Common myeloid progenitor, CD34-positive (primary cell): ENCODE measurements around the gene NCAPH2.

Experiments
- CTCF ChIA-PET: fragments of 350-600 bp; sonication (Branson Sonifier 250); formaldehyde crosslinking; loops from one replicate; lab custom pipeline; 2021; ENCODE audit warnings: antibody characterized with exemption; lab: Charles Lee
- POLR2A ChIA-PET: fragments of 350-600 bp; sonication (Branson Sonifier 250); formaldehyde crosslinking; loops from one replicate; lab custom pipeline; 2021; ENCODE audit warnings: antibody characterized with exemption; lab: Charles Lee
- DNase-seq, 3 donors: peaks; one replicate each; pipeline versions ENCODE4 v3.0.0 to v3.0.0-alpha.2; 2013
- H3K27ac ChIP-seq, 2 experiments: 1 replicate in 1 of 2; 2 replicates in 1 of 2; pipeline ENCODE4 v1.7.0; 2013; ENCODE audit warnings: inconsistent platforms in 2 of 2, low read length in 2 of 2, mild to moderate bottlenecking in 2 of 2, low read depth in 1 of 2, moderate library complexity in 1 of 2; ENCODE audit not compliant: severe bottlenecking in 2 of 2, insufficient read depth in 1 of 2, poor library complexity in 1 of 2
- H3K27me3 ChIP-seq, 5 experiments: replicated peaks in 2 of 5; 1 replicate in 3 of 5; 2 replicates in 2 of 5; pipeline versions ENCODE4 v1.6.1 to v1.7.0; 2013; ENCODE audit warnings: low read length in 4 of 5, mild to moderate bottlenecking in 2 of 5, moderate library complexity in 2 of 5, inconsistent platforms in 1 of 5; ENCODE audit not compliant: insufficient read depth in 5 of 5, control insufficient read depth in 4 of 5
- H3K36me3 ChIP-seq, 4 experiments: 1 replicate in 2 of 4; 2 replicates in 2 of 4; pipeline versions ENCODE4 v1.6.1 to v1.7.0; 2013; ENCODE audit warnings: low read length in 3 of 4, control low read depth in 1 of 4, mild to moderate bottlenecking in 1 of 4; ENCODE audit not compliant: control insufficient read depth in 4 of 4, insufficient read depth in 4 of 4
- H3K4me1 ChIP-seq, 4 experiments: 1 replicate in 3 of 4; 2 replicates in 1 of 4; pipeline versions ENCODE4 v1.6.1 to v1.7.1; 2013; ENCODE audit warnings: low read length in 3 of 4, mild to moderate bottlenecking in 3 of 4, control low read depth in 1 of 4, inconsistent platforms in 1 of 4, moderate library complexity in 1 of 4; ENCODE audit not compliant: control insufficient read depth in 4 of 4, insufficient read depth in 4 of 4; ENCODE audit errors: control extremely low read depth in 1 of 4
- H3K4me3 ChIP-seq, 7 experiments: 1 replicate in 4 of 7; 2 replicates in 3 of 7; pipeline versions ENCODE4 v1.5.1 to v1.7.0; 2013; ENCODE audit warnings: mild to moderate bottlenecking in 7 of 7, low read length in 6 of 7, moderate library complexity in 6 of 7, inconsistent platforms in 2 of 7, low read depth in 2 of 7, control low read depth in 1 of 7; ENCODE audit not compliant: insufficient read depth in 4 of 7, control insufficient read depth in 1 of 7; ENCODE audit errors: extremely low read depth in 1 of 7
- H3K9me3 ChIP-seq, 5 experiments: 1 replicate in 4 of 5; 2 replicates in 1 of 5; pipeline versions ENCODE4 v1.6.1 to v1.7.1; 2013; ENCODE audit warnings: low read length in 4 of 5, mild to moderate bottlenecking in 2 of 5, inconsistent platforms in 1 of 5, low read depth in 1 of 5, moderate library complexity in 1 of 5; ENCODE audit not compliant: control insufficient read depth in 4 of 5, insufficient read depth in 2 of 5; ENCODE audit errors: control extremely low read depth in 1 of 5
- WGBS: methylation state at CpG from one replicate; pipeline ENCODE4 v1.1.5; 2013; ENCODE audit not compliant: insufficient coverage; 5-methylcytosine and 5-hydroxymethylcytosine counted together

Gene NCAPH2

DNA sequence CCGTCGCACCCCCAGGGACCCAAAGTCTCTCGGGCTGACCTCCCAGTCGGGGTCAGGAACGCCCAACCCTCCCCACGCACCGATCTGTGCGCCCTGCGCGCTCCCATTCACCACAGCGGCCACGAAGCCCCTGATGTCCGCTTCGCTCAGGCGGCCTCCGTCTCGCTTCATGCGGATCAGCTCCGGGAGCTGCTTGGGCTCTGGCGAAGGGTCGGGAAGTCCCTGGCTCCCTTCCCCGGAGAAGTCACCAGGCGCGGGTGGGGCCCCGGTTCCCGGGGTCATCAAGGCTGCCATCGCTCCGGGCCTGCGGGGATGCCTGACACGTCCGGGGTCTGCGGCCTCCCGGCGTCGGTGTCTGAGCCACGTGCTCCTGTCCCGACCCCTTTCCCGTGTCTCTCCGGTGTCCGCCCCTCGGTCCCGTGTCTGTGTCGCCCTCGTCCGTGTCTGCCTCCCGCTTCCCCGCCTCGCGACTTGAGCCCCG, 21.4 kb downstream of the NCAPH2 start:
- ChIA-PET CTCF (interaction anchor here (0.5 to 5.6 kb wide), 5 partner anchors 10 to 87 kb away, joined by 3 to 53 read pairs (median 5); no protein-coding TSS in a partner anchor), POLR2A (interaction anchor here (0.6 kb wide), 1 partner anchor 16 kb away, joined by 4 read pairs; no protein-coding TSS in a partner anchor)
- Histone ChIP-seq H3K27me3 (peaks cover 0 to 41% (median 3%) of the 10 kb centered on the region in 5 experiments), H3K9me3 (no peaks in the 10 kb centered on the region), H3K4me3 (peak overlapping the region in 5 of 7 experiments; percentile 25 to 86 (median 67)), H3K27ac (no peak overlapping the region), H3K36me3 (peaks cover 0 to under 1% (median 0%) of the 10 kb centered on the region in 4 experiments), H3K4me1 (peaks cover 2 to 79% (median 63%) of the 10 kb centered on the region in 4 experiments)
- 40% methylated on average over 49 of the region's 50 CpGs for WGBS
- DNase-seq: no peak

DNA sequence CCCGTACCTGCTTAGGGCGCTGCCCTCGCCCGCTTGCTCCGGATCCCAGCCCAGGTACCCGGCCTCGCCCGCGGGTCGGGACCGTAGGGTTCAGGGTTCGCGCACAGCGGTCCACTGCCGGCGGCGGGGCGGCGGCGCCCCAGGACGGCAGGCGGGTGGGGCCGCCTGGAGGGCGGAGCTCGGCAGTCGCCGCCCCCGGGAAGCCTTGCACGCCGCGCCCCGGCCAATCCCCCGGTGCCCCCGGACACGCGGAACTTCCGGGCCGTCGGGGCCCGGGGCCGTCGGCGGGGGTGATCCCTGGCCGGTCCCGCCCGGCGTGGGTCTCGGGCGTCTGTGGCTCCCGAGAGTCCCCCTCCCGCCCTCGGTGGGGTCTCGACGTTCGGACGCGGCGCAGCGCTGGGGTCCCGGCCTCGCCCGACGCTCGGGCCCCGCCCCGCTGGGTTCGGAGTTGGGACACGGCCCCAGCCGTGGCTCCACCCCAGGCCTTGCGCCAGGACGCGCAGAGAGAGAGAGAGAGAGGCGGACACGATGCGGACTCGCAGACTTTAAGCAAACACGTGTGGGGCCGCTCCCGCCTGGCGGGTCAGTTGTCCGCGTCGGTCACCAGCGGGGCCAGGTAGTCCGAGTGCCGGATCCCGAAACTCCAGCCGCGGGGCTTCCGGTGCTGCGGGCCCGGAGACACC, 22.0 kb downstream of the NCAPH2 start, which contains the start of gene TYMP:
TSS of gene TYMP (minus strand) at position 116 of the 683 bp plus-strand sequence. CDS start 303 bp downstream, outside the sequence.
- H3K9me3 ChIP-seq: no peaks in the 10 kb centered on the region

DNA sequence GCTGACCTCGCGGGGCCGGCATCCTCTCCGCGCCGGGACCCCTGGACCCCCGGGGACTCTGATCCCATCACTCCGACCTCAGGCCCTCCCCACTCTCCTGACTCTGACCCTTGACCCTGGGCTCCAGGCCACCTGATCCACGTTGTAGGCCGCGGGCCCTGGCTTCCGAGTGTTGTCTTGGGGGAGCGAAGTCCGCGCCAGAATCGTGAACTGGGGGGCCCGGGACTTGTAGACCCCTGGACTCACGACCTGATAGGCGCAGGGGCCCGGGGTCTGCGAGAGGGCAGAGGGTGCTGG, 22.5 kb downstream of the NCAPH2 start:
- Histone ChIP-seq H3K4me3 (peak overlapping the region; percentile 32 to 86 (median 66)), H3K27me3 (peaks cover 0 to 41% (median 3%) of the 10 kb centered on the region in 5 experiments), H3K36me3 (no peaks in the 10 kb centered on the region), H3K9me3 (no peaks in the 10 kb centered on the region), H3K27ac (no peak overlapping the region), H3K4me1 (peaks cover 0 to 73% (median 57%) of the 10 kb centered on the region in 4 experiments)
- POLR2A ChIA-PET: interaction anchor here (0.7 kb wide), 1 partner anchor 20 kb away, joined by 3 read pairs; no protein-coding TSS in a partner anchor
- DNase-seq: peak in 1 of 3 donors; percentile 48
- CTCF ChIA-PET: no interaction called here
- WGBS: 4% methylated on average over 16 of the region's 21 CpGs

More for the DNA sequence above, 22.0 kb downstream of the NCAPH2 start, which contains the start of gene TYMP:
- under 1% methylated on average over 80 of the region's 92 CpGs for WGBS
- Histone ChIP-seq H3K27ac (no peak within 1 kb of the TSS), H3K36me3 (no peaks in the 10 kb centered on the region), H3K4me1 (peaks cover 0 to 76% (median 59%) of the 10 kb centered on the region in 4 experiments), H3K4me3 (peak within 1 kb of the TSS; percentile 37 to 86 (median 66)), H3K27me3 (peaks cover 0 to 41% (median 3%) of the 10 kb centered on the region in 5 experiments)
- CTCF ChIA-PET: interaction anchor here (0.5 to 5.6 kb wide), 3 partner anchors 9 to 86 kb away, joined by 3 to 53 read pairs (median 3); no protein-coding TSS in a partner anchor
- POLR2A ChIA-PET: interaction anchor here (0.7 kb wide), 1 partner anchor 20 kb away, joined by 3 read pairs; no protein-coding TSS in a partner anchor
- peak; percentile 29 to 62 (median 56) for DNase-seq

DNA sequence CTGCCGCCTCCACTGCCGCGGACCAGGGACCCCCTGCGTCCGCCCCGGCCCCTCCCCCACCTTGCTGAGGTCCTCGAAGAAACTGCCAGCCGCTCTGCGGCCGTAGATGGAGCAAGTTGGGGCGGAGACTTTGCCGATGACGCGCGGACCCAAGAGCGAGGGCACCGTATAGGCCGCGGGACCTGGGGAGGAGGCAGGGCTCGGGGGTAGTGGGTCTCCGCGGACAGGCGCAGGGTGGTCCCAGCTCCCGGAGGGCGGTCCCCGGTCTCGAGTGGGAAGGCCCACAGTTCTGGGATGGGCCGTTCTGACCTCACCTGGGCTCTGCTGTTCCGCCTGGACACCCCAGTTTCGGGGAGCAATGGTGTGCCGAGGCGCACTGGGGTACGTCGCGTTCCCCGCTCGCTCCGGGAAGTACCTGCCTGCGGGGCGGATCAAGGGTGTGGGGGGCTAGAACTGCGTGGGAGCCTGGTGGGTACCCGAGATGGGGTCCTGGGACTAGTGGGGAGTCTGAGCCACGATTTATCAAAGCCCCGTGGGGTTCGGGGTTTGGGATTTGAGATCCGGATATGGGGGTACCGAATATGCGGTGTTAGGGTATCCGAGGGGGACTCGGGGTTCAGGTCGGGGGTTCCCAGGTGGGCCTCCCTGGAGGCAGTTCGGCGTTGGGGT, 23.0 kb downstream of the NCAPH2 start:
- Histone ChIP-seq H3K27ac (peak overlapping the region in 1 of 2 experiments; percentile 83), H3K27me3 (peaks cover 0 to 41% (median 3%) of the 10 kb centered on the region in 5 experiments), H3K36me3 (no peaks in the 10 kb centered on the region), H3K4me3 (peak overlapping the region; percentile 37 to 86 (median 66)), H3K9me3 (no peaks in the 10 kb centered on the region), H3K4me1 (peaks cover 0 to 71% (median 57%) of the 10 kb centered on the region in 4 experiments)
- under 1% methylated on average over 45 of the region's 53 CpGs for WGBS
- peak; percentile 71 to 87 (median 84) for DNase-seq
- POLR2A ChIA-PET: no interaction called here
- CTCF ChIA-PET: no interaction called here

DNA sequence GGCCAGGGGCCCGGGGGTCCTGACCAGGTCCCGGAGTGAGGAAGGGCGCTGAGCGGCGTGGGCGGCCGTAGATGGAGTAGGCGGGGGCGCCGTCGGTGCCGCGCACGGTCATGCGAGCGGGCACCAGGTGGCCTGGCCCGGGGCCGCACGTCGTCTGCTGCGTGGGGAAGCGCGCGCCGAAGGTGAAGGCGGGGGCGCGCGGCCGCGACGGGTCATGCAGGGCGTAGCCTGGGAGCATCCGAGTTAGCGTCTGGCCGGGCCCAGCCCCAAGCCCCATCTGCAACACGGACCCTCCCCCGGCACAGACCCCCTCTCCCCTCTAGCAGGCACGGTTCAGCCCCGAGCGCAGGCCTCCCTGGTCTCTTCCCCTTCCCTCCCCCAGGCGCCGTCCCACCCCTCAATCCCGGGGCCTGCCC, 23.5 kb downstream of the NCAPH2 start:
- H3K36me3 ChIP-seq: no peaks in the 10 kb centered on the region
- peaks cover 0 to 66% (median 53%) of the 10 kb centered on the region in 4 experiments for H3K4me1 ChIP-seq
- H3K4me3 ChIP-seq: peak overlapping the region; percentile 37 to 86 (median 66)
- ChIA-PET POLR2A (interaction anchor here (0.5 to 0.9 kb wide), 2 partner anchors 17 to 504 kb away, joined by 3 to 4 read pairs; no protein-coding TSS in a partner anchor), CTCF (no interaction called here)
- H3K9me3 ChIP-seq: no peaks in the 10 kb centered on the region
- peaks cover 0 to 41% (median 3%) of the 10 kb centered on the region in 5 experiments for H3K27me3 ChIP-seq
- 0% methylated on average over 34 of the region's 44 CpGs for WGBS
- H3K27ac ChIP-seq: peak overlapping the region in 1 of 2 experiments; percentile 83
- peak; percentile 32 to 74 (median 73) for DNase-seq

DNA sequence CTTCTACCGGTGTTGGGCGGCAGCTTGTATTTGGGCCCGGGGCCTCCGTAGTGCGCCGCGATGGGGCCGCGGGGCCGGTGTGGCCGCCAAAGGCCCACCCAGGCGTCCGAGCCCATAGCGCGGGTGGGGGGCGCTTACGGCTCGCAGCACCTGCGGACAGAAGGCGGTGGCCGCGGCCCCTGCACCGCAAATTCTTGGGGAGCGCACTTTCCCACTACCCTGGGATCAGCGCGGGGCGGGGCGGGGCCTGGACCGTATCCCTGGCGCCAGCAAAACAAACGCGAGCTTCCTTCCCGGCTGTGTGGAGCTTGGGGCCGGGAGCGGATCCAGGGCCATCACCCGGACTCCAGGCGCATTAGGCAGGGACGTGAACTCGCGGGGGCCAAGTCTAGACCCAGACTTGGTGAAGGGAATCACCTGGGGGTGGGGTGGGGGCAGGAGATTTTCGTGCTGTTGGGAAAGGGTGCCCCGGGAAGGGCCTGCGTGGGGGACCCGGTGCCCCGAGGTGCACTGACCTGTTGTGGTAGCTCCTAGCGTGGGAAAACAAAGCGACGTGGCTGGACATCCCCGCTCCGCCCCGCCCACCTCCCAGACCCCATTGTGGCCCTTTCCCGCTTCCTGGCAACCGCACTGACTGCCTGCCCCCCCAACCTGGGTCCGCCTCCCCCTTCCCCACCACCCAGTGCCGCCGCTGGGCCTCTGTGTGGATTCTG, 24.1 kb downstream of the NCAPH2 start:
- under 1% methylated on average over 41 of the region's 56 CpGs for WGBS
- Histone ChIP-seq H3K36me3 (no peaks in the 10 kb centered on the region), H3K27ac (no peak overlapping the region), H3K4me1 (peaks cover 0 to 60% (median 48%) of the 10 kb centered on the region in 4 experiments), H3K4me3 (peak overlapping the region; percentile 37 to 86 (median 66)), H3K9me3 (no peaks in the 10 kb centered on the region), H3K27me3 (peaks cover 0 to 41% (median 3%) of the 10 kb centered on the region in 5 experiments)
- no peak for DNase-seq
- ChIA-PET POLR2A (interaction anchor here (0.5 to 0.9 kb wide), 2 partner anchors 16 to 505 kb away, joined by 3 to 4 read pairs; no protein-coding TSS in a partner anchor), CTCF (interaction anchor here (1.3 kb wide), 1 partner anchor 9 kb away, joined by 3 read pairs; no protein-coding TSS in a partner anchor)
